GM19023 (cell line): ENCODE data around the gene POM121.
A peak's percentile ranks its signal among the peaks of the same experiment; 100 is the strongest.
"Not testable (repeated sequence)": the region's sequence is repeated elsewhere in the genome, so short reads cannot be mapped to it uniquely, and the experiment has no call there.

Source experiments
- ATAC-seq: cut with Tn5 transposase; IDR thresholded peaks from one replicate; pipeline ENCODE4 v1.9.1; 2021; ENCODE audit warnings: mild to moderate bottlenecking, moderate library complexity; ENCODE audit not compliant: unreplicated experiment

Gene POM121

GRCh38 chr7:72949276-72949675 is 24.4 kb downstream of the POM121 start:
- not testable (repeated sequence) for ATAC-seq

GRCh38 chr7:72949686-72950085 is 24.8 kb downstream of the POM121 start:
- ATAC-seq, result not testable (repeated sequence)

GRCh38 chr7:72950432-72950831 is 25.5 kb downstream of the POM121 start:
- not testable (repeated sequence) for ATAC-seq

GRCh38 chr7:72953901-72954562 is 29.1 kb downstream of the POM121 start:
- ATAC-seq, result peak; percentile 64

GRCh38 chr7:72954563-72955198 is 29.8 kb downstream of the POM121 start:
- peak; percentile 88 for ATAC-seq

- ATAC-seq, result not testable (repeated sequence)
Measured at GRCh38 chr7:72960029-72960428, 35.1 kb downstream of the POM121 start.

GRCh38 chr7:72960626-72961345 is 35.9 kb downstream of the POM121 start:
- not testable (repeated sequence) for ATAC-seq

GRCh38 chr7:72961346-72961650 is 36.4 kb downstream of the POM121 start:
- not testable (repeated sequence) for ATAC-seq

GRCh38 chr7:72963056-72963455 is 38.2 kb downstream of the POM121 start:
- not testable (repeated sequence) for ATAC-seq

GRCh38 chr7:72965186-72965975 is 40.5 kb downstream of the POM121 start:
- not testable (repeated sequence) for ATAC-seq

- not testable (repeated sequence) for ATAC-seq
Measured at GRCh38 chr7:72966892-72967291, 42.0 kb downstream of the POM121 start.

GRCh38 chr7:72968980-72969516 is 44.2 kb downstream of the POM121 start, which contains the start of gene TRIM74:
TSS of gene TRIM74 (minus strand) at chr7:72969466. CDS start at chr7:72966157, 3,309 bp downstream.
- ATAC-seq, result not testable (repeated sequence)

GRCh38 chr7:72969688-72970087 is 44.8 kb downstream of the POM121 start:
- not testable (repeated sequence) for ATAC-seq

- ATAC-seq, result not testable (repeated sequence)
Measured at GRCh38 chr7:72971505-72971904, 46.6 kb downstream of the POM121 start.

- not testable (repeated sequence) for ATAC-seq
Measured at GRCh38 chr7:72974781-72975180, 49.9 kb downstream of the POM121 start.

GRCh38 chr7:72975656-72976286 is 50.9 kb downstream of the POM121 start:
- not testable (repeated sequence) for ATAC-seq

- ATAC-seq, result not testable (repeated sequence)
Measured at GRCh38 chr7:72976434-72976833, 51.5 kb downstream of the POM121 start.

- ATAC-seq, result not testable (repeated sequence)
Measured at GRCh38 chr7:72980382-72980781, 55.5 kb downstream of the POM121 start.

- not testable (repeated sequence) for ATAC-seq
Measured at GRCh38 chr7:72982084-72982483, 57.2 kb downstream of the POM121 start.
